Duodenal mucosa (tissue), 2 donors: ENCODE data around the gene LRP1.
A peak's percentile ranks its signal among the peaks of the same experiment; 100 is the strongest.

Source experiments
- H3K27ac ChIP-seq: one replicate; pipeline ENCODE4 v1.7.0; 2013; ENCODE audit warnings: low read depth, low read length
- H3K27me3 ChIP-seq, 2 donors: one replicate each; pipeline ENCODE4 v1.7.0; 2013; ENCODE audit warnings: low read length in 2 of 2, control low read depth in 1 of 2; ENCODE audit not compliant: insufficient read depth in 2 of 2, control insufficient read depth in 1 of 2
- H3K36me3 ChIP-seq, 2 donors: one replicate each; pipeline ENCODE4 v1.7.0; 2013; ENCODE audit warnings: low read length in 2 of 2, control low read depth in 1 of 2; ENCODE audit not compliant: insufficient read depth in 2 of 2, control insufficient read depth in 1 of 2
- H3K4me1 ChIP-seq, 2 donors: one replicate each; pipeline ENCODE4 v1.7.0; 2013; ENCODE audit warnings: low read length in 2 of 2, control low read depth in 1 of 2; ENCODE audit not compliant: insufficient read depth in 2 of 2, control insufficient read depth in 1 of 2
- H3K4me3 ChIP-seq, 2 donors: one replicate each; pipeline ENCODE4 v1.7.0; 2013; ENCODE audit warnings: low read length in 2 of 2, low read depth in 1 of 2
- H3K9ac ChIP-seq, 2 donors: one replicate each; pipeline ENCODE4 v1.7.0; 2013; ENCODE audit warnings: low read length in 2 of 2, low read depth in 1 of 2
- H3K9me3 ChIP-seq, 2 donors: one replicate each; pipeline ENCODE4 v1.7.0; 2013; ENCODE audit warnings: low read length in 2 of 2, control low read depth in 1 of 2; ENCODE audit not compliant: control insufficient read depth in 1 of 2

The LRP1 gene

GRCh38 chr12:57094208-57095160, 33.8 kb upstream of the LRP1 start:
- peaks cover 30 to 61% of the 10 kb centered on the region in 2 donors for H3K36me3 ChIP-seq
- H3K27ac ChIP-seq, result peak overlapping the region; percentile 54
- H3K4me3 ChIP-seq, result no peak overlapping the region
- H3K4me1 ChIP-seq, result peaks cover 23 to 35% of the 10 kb centered on the region in 2 donors
- H3K27me3 ChIP-seq, result no peaks in the 10 kb centered on the region
- H3K9ac ChIP-seq, result peak overlapping the region in 1 of 2 donors; percentile 32
- no peaks in the 10 kb centered on the region for H3K9me3 ChIP-seq

- Histone ChIP-seq H3K27me3 (no peaks in the 10 kb centered on the region), H3K4me1 (peaks cover 23 to 27% of the 10 kb centered on the region in 2 donors), H3K36me3 (peaks cover 38 to 68% of the 10 kb centered on the region in 2 donors), H3K4me3 (no peak overlapping the region), H3K9ac (no peak overlapping the region), H3K9me3 (no peaks in the 10 kb centered on the region), H3K27ac (no peak overlapping the region)
These were observed 32.8 kb upstream of the LRP1 start for GRCh38 chr12:57095440-57095839.

GRCh38 chr12:57096099-57096572, 32.1 kb upstream of the LRP1 start:
- H3K9ac ChIP-seq, result no peak overlapping the region
- peaks cover 16 to 20% of the 10 kb centered on the region in 2 donors for H3K4me1 ChIP-seq
- H3K27ac ChIP-seq, result no peak overlapping the region
- H3K4me3 ChIP-seq, result no peak overlapping the region
- no peaks in the 10 kb centered on the region for H3K27me3 ChIP-seq
- H3K36me3 ChIP-seq, result peaks cover 38 to 65% of the 10 kb centered on the region in 2 donors
- no peaks in the 10 kb centered on the region for H3K9me3 ChIP-seq

- H3K9ac ChIP-seq, result no peak overlapping the region
- H3K36me3 ChIP-seq, result peaks cover 38 to 65% of the 10 kb centered on the region in 2 donors
- no peaks in the 10 kb centered on the region for H3K27me3 ChIP-seq
- H3K27ac ChIP-seq, result no peak overlapping the region
- H3K4me3 ChIP-seq, result no peak overlapping the region
- peaks cover 15 to 16% of the 10 kb centered on the region in 2 donors for H3K4me1 ChIP-seq
- no peaks in the 10 kb centered on the region for H3K9me3 ChIP-seq
These were observed 31.3 kb upstream of the LRP1 start for GRCh38 chr12:57096748-57097553.

- peaks cover 38 to 62% of the 10 kb centered on the region in 2 donors for H3K36me3 ChIP-seq
- H3K27me3 ChIP-seq, result no peaks in the 10 kb centered on the region
- H3K9me3 ChIP-seq, result no peaks in the 10 kb centered on the region
- H3K27ac ChIP-seq, result no peak overlapping the region
- H3K9ac ChIP-seq, result no peak overlapping the region
- H3K4me3 ChIP-seq, result no peak overlapping the region
- peaks cover 20 to 22% of the 10 kb centered on the region in 2 donors for H3K4me1 ChIP-seq
These were observed 30.8 kb upstream of the LRP1 start for GRCh38 chr12:57097554-57097835.

GRCh38 chr12:57098546-57098945, 29.7 kb upstream of the LRP1 start:
- no peaks in the 10 kb centered on the region for H3K27me3 ChIP-seq
- H3K27ac ChIP-seq, result no peak overlapping the region
- peaks cover 38 to 57% of the 10 kb centered on the region in 2 donors for H3K36me3 ChIP-seq
- no peaks in the 10 kb centered on the region for H3K9me3 ChIP-seq
- H3K9ac ChIP-seq, result no peak overlapping the region
- H3K4me1 ChIP-seq, result peaks cover 20% of the 10 kb centered on the region in 2 donors
- H3K4me3 ChIP-seq, result no peak overlapping the region

- Histone ChIP-seq H3K27me3 (no peaks in the 10 kb centered on the region), H3K4me3 (no peak overlapping the region), H3K27ac (no peak overlapping the region), H3K4me1 (peaks cover 17% of the 10 kb centered on the region in 2 donors), H3K9me3 (no peaks in the 10 kb centered on the region), H3K36me3 (peaks cover 42 to 61% of the 10 kb centered on the region in 2 donors), H3K9ac (no peak overlapping the region)
These were observed 29.1 kb upstream of the LRP1 start for GRCh38 chr12:57099047-57099714.

- Histone ChIP-seq H3K9ac (no peak overlapping the region), H3K36me3 (peaks cover 47 to 63% of the 10 kb centered on the region in 2 donors), H3K27ac (no peak overlapping the region), H3K27me3 (no peaks in the 10 kb centered on the region), H3K4me3 (no peak overlapping the region), H3K9me3 (no peaks in the 10 kb centered on the region), H3K4me1 (peaks cover 17 to 20% of the 10 kb centered on the region in 2 donors)
These were observed 28.5 kb upstream of the LRP1 start for GRCh38 chr12:57099766-57100165.

- Histone ChIP-seq H3K4me3 (no peak overlapping the region), H3K36me3 (peaks cover 46 to 64% of the 10 kb centered on the region in 2 donors), H3K4me1 (peaks cover 20 to 32% of the 10 kb centered on the region in 2 donors), H3K27me3 (no peaks in the 10 kb centered on the region), H3K9me3 (no peaks in the 10 kb centered on the region), H3K27ac (peak overlapping the region; percentile 7), H3K9ac (peak overlapping the region; percentile 12 to 35)
These were observed 26.2 kb upstream of the LRP1 start for GRCh38 chr12:57101892-57102695.
